Measurements from ENCODE around the gene CDH4. TPM values are rescaled to one million over a fixed set of nuclear protein-coding genes. Genes with fewer than 3 reads are reported as not detected.

Gene CDH4
- total RNA-seq, 1 experiment from 2014 or later, result 25.0 TPM

DNA sequence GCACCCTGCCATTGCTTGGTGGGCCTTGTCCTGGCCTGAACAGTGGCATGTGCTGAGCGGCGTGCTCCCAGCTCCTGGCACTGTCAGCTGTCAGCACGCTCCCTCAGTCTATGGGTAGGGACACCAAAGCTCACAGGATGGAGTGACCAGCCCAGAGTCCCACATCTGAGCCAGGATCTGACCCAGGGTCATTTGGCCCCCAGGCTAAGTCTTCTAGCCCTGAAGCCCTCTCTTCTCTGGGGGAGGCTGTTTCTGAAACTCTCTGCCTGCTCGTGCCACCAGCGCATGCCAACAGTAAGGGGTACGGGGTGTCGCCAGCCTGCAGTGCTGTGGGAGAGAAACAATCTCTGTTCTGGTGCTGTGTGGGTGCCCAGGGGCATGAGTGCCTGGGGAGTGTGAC, 37.1 kb downstream of the CDH4 start:
- TF ChIP-seq CTCF (IDR thresholded peaks at IDR 0.05; ENCODE audit: unreplicated experiment), result no peak
- Mint-ChIP-seq H3K27me3 (ENCODE audit: insufficient read depth, unreplicated experiment) (no peaks in the 10 kb centered on the region), H3K4me3 (ENCODE audit: unreplicated experiment) (no peak overlapping the region), H3K4me1 (ENCODE audit: insufficient read depth, unreplicated experiment) (no peaks in the 10 kb centered on the region), H3K9me3 (ENCODE audit: unreplicated experiment) (no peaks in the 10 kb centered on the region), H3K36me3 (ENCODE audit: insufficient read depth, unreplicated experiment) (peaks cover 10% of the 10 kb centered on the region), H3K27ac (ENCODE audit: low read depth, unreplicated experiment) (no peak overlapping the region)
- no TSS peak for BruUV-seq (replicated peaks)
- POLR2A ChIA-PET, result no interaction called here
- no peak for DNase-seq (ENCODE audit: unreplicated experiment)
- CTCF ChIA-PET, result interaction anchor here (0.6 kb wide), 1 partner anchor 410 kb away, joined by 3 read pairs; no protein-coding TSS in a partner anchor
- intact Hi-C loops (cut with micrococcal nuclease), result no loop called here

DNA sequence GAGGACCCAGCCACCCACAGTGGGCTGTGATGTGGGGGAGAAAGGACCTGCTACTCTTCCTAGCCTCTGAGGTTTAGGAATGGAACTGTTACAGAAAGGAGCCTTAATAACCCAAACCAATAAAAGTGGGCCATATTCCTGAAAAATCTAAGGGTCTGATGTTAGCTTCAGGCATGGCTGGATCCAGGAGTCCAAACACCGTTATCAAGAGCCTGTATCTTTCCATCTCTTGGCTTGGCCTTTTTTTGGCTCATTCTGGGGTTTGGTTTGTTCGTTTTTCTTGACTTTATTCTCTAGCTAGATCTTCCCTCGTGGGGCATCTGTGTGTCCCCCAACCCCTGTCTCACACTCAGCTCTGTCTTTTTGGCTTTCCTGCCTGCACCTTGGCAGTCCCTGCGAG, 38.7 kb downstream of the CDH4 start:
- TF ChIP-seq CTCF (IDR thresholded peaks at IDR 0.05; ENCODE audit: unreplicated experiment), result no peak
- peaks cover 10% of the 10 kb centered on the region for H3K4me1 Mint-ChIP-seq (ENCODE audit: insufficient read depth, unreplicated experiment)
- H3K36me3 Mint-ChIP-seq (ENCODE audit: insufficient read depth, unreplicated experiment), result peaks cover 10% of the 10 kb centered on the region
- no peak overlapping the region for H3K27ac Mint-ChIP-seq (ENCODE audit: low read depth, unreplicated experiment)
- DNase-seq (ENCODE audit: unreplicated experiment), result no peak
- no TSS peak for BruUV-seq (replicated peaks)
- CTCF ChIA-PET, result no interaction called here
- no peak overlapping the region for H3K4me3 Mint-ChIP-seq (ENCODE audit: unreplicated experiment)
- intact Hi-C loops (cut with micrococcal nuclease), result no loop called here
- no peaks in the 10 kb centered on the region for H3K9me3 Mint-ChIP-seq (ENCODE audit: unreplicated experiment)
- POLR2A ChIA-PET, result no interaction called here
- no peaks in the 10 kb centered on the region for H3K27me3 Mint-ChIP-seq (ENCODE audit: insufficient read depth, unreplicated experiment)

- ChIA-PET POLR2A (interaction anchor here (0.6 kb wide), 1 partner anchor 9 kb away, joined by 4 read pairs; no protein-coding TSS in a partner anchor), CTCF (interaction anchor here (0.6 to 1.1 kb wide), 2 partner anchors 28 to 155 kb away, joined by 3 read pairs; no protein-coding TSS in a partner anchor)
- intact Hi-C loops (cut with micrococcal nuclease), result no loop called here
- H3K27ac Mint-ChIP-seq (ENCODE audit: low read depth, unreplicated experiment), result no peak overlapping the region
- H3K27me3 Mint-ChIP-seq (ENCODE audit: insufficient read depth, unreplicated experiment), result no peaks in the 10 kb centered on the region
- H3K4me1 Mint-ChIP-seq (ENCODE audit: insufficient read depth, unreplicated experiment), result peaks cover 16% of the 10 kb centered on the region
- no TSS peak for BruUV-seq (replicated peaks)
- no peak for TF ChIP-seq CTCF (IDR thresholded peaks at IDR 0.05; ENCODE audit: unreplicated experiment)
- peaks cover 8% of the 10 kb centered on the region for H3K36me3 Mint-ChIP-seq (ENCODE audit: insufficient read depth, unreplicated experiment)
- no peak for DNase-seq (ENCODE audit: unreplicated experiment)
- no peak overlapping the region for H3K4me3 Mint-ChIP-seq (ENCODE audit: unreplicated experiment)
- no peaks in the 10 kb centered on the region for H3K9me3 Mint-ChIP-seq (ENCODE audit: unreplicated experiment)
These were observed 39.2 kb downstream of the CDH4 start for GRCh38 chr20:61291166-61291829.

- Mint-ChIP-seq H3K4me1 (ENCODE audit: insufficient read depth, unreplicated experiment) (peaks cover 16% of the 10 kb centered on the region), H3K27me3 (ENCODE audit: insufficient read depth, unreplicated experiment) (no peaks in the 10 kb centered on the region), H3K4me3 (ENCODE audit: unreplicated experiment) (no peak overlapping the region), H3K36me3 (ENCODE audit: insufficient read depth, unreplicated experiment) (peaks cover 11% of the 10 kb centered on the region), H3K27ac (ENCODE audit: low read depth, unreplicated experiment) (no peak overlapping the region), H3K9me3 (ENCODE audit: unreplicated experiment) (no peaks in the 10 kb centered on the region)
- TF ChIP-seq CTCF (IDR thresholded peaks at IDR 0.05; ENCODE audit: unreplicated experiment), result no peak
- BruUV-seq (replicated peaks), result no TSS peak
- DNase-seq (ENCODE audit: unreplicated experiment), result no peak
- ChIA-PET CTCF (interaction anchor here (1.1 kb wide), 1 partner anchor 29 kb away, joined by 3 read pairs; no protein-coding TSS in a partner anchor), POLR2A (no interaction called here)
- intact Hi-C loops (cut with micrococcal nuclease), result no loop called here
These were observed 40.3 kb downstream of the CDH4 start for GRCh38 chr20:61292391-61292790.

Measured in MCF 10A (cell line).